Renal pelvis (tissue), 4 donors: Measurements from ENCODE around the gene AQP12A. TPM values are rescaled to one million over a fixed set of nuclear protein-coding genes. Genes with fewer than 3 reads are reported as not detected.
A peak's percentile ranks its signal among the peaks of the same experiment; 100 is the strongest.

ENCODE experiments used
- DNase-seq: peaks from one replicate; pipeline ENCODE4 v3.0.0-alpha.2; 2013
- polyA plus RNA-seq, 3 donors: library from polyadenylated mRNA; unstranded; fragments of 120-200 nt; gene quantifications; one replicate each; pipeline ENCODE4 v1.2.1, GENCODE V29; 2013; ENCODE audit not compliant: insufficient read length in 3 of 3

AQP12A gene
- polyA plus RNA-seq, 3 donors = 0.30 to 0.92 (median 0.33) TPM

DNA sequence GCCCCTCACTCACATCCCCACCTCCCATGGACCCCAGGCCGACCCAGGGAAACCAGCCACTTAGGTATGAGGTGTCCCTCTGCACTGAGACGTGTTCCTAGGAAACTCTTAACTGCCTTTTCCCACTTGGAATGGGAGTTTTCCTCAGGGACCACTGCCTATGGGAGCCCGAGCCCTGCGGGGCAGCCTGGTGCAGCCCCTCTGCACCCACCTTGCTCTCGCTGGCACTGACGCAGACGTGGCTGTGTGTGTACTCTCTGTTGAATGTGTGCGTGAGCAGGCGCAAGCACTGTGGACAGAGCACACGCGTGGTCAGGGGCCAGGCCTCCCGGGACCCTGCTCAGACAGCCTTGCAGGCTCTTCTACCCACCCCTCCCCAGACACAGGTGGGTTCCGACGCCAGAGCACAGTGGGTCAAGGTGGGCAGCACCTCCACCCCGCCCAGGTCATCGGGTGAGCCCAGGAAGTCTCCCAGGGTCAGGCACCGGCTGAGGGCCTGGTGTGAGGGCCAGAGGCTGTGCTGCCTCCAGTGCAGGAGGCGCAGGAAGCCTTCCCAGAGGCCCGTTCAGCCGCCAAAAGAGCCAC is 30.0 kb downstream of the AQP12A start:
- no peak for DNase-seq

- DNase-seq = no peak
Observed at GRCh38 chr2:240722376-240722775, 30.7 kb downstream of the AQP12A start.

DNA sequence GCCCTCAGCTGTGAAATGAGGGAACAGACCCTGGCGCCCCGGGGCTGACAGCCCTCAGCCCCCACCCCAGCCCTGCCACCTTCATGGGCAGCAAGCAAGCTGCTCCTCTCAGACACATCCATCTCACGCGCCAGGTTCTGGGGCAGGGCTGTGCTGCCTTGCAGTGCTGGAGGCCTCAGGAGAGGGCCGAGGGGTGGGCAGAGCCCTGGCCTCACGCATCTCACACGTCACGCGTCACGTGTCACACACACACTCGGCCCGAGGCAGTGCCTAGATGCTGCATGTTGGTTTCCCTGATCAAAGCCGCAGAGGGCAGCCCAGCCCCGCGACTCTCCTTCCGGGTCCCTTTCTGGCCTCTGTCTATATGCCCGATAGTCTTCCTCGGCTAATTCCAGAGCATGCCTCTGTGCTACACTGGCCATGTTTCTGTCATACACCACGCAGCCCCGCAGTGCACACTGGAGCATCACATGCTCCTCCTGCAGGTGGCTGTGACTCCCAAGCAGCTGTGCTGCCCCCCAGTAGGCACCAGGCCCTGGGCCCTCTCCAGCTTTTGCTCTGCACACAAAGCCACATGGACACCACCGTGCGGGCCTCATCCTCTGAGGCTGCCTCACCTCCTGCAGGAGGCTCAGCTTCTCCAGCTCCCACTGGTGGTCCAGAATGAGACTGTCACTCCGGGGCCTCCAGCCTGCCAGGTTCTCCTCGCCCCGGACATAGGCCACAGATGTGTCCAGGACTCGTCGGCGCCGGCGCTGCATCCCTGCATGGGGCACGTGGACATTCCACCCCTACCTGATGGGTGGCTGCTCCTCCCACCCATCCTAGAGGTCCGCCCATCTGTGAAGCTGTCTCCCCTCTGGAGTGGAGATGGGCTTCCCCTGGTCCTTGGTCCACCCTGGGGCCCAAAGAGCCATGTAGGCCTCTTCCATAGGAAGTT is 31.4 kb downstream of the AQP12A start:
- no peak for DNase-seq

GRCh38 chr2:240723851-240724250 is 32.2 kb downstream of the AQP12A start:
- DNase-seq = no peak

DNA sequence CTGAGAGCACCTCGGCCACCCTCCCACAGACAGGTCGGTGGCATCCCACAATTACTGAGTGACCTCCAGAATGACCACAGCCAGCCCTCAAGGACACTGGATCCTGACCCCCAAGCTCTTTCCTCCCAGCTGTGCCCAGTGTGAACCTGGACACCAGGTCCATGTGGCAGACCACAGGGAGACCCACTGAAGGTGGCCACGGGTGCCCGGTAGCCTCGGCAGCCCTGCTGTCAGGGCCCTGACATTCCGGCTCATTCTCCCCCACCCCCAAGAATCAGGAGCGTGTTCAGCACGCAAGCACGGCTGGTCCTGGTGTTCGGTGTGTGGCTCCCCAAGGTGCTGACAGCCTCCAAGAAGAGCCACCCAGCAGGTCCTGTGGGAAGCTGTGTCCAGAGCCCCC is 32.8 kb downstream of the AQP12A start:
- DNase-seq = no peak

DNA sequence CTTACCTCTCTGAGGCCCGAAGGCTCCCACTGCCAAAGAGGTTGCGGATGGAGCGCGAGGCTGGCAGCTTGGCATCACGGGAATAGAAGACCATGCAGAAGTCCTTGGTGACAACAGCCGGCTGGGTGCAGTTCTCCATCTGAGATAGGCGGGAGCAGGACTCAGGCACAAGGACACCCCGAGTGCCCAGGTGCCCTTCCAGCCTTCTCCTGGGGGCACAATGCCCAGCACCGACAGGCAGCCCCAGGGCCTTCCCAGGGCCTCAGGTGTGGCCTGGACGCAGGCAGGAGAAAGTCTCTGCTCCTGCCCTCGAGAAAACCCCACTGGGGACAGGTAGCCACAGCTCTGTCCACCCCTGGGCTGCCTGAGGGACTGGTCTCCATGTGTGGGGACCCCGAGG is 33.6 kb downstream of the AQP12A start:
- no peak for DNase-seq

GRCh38 chr2:240725671-240726070 is 34.0 kb downstream of the AQP12A start:
- no peak for DNase-seq

- DNase-seq = no peak
Observed at GRCh38 chr2:240726876-240727275, 35.2 kb downstream of the AQP12A start.

GRCh38 chr2:240727439-240727838 is 35.8 kb downstream of the AQP12A start:
- DNase-seq = no peak

DNA sequence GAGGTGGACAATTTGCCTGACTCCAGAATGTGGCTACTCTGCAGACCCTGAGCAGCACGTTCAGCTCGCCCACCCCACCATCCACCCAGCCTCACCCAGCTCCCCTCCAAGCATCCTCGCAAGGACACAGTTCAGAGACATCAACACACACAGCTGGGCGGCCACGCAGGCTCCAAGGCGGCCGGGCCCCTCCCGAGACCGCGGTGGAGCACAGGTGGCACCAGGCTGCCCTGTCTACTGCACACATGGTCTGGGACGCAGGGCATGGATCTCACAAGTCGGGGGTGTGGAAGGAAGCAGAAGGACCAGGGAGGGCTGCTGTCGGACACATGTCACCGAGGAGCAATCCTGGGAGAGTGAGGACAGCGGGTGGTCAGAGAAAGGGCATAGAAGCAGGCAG is 36.2 kb downstream of the AQP12A start:
- no peak for DNase-seq

DNA sequence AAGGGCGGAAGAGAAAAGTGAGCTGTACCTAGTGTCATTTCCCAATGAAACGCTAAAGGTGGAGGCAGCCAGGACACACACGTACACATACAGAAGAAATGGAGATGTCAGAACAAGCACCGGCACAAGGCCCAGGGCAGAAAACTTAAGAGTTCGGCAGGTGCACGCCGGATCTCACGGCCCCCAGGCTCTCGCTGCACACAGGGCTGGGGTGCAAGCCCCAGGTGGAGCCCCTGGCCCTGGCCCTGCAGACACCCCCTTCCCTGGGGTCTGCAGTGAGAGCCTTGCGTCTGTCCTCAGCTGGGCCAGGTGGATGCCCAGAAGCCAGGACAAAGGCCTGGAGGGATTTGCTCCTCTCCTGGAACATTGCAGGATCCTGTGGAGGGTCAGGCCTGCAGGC is 36.7 kb downstream of the AQP12A start:
- no peak for DNase-seq

GRCh38 chr2:240728827-240729226 is 37.2 kb downstream of the AQP12A start:
- DNase-seq = no peak

DNA sequence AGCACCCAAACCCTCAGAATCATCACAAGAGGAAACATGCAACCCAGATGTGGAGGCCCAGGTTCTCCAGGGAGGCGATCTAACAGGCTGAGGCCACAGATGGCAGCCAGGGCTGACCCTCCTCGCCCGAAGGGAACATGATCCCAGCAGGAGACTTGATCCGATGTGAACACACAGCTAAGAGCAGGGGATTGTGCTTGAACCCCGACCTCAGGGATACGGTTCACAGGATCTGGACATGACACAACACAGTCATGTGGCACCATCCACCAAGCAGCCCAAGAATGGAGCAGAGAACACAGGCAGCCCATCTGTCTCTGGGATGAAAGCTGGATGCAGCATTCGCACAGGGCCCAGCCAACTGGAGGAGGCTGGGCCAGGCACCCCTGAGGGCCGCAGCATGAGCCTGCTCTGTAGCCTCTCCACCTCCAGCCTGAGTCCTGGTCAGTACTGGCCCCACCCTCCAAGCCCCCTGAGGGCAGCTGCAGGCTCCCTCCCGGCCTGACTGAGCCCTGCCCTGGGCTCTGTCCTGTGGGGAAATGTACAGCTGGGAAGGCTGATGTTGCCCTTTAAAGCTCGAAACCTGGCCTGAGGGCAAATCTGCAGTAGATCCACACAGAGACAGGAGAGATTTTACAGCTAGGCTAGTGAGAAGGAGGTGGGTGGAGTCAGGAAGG is 39.0 kb downstream of the AQP12A start:
- peak; percentile 15 for DNase-seq

DNA sequence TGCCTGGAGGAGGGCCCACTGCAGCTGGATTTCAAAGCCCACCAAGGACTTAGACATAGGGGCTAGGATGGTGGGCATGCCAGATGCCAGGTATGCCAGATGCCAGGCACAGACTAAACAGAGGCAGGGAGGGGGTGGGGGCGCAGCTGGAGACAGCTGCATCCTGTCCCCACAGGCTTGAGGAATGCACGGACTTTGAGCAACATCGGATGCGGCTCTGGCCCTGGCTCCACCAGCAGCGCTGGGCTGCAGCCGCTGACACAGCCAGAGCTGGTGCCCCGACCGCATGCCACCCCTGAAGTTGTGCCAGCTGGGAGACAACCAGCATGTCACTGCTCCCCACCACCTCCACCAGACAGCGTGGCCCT is 39.5 kb downstream of the AQP12A start:
- DNase-seq = no peak

DNA sequence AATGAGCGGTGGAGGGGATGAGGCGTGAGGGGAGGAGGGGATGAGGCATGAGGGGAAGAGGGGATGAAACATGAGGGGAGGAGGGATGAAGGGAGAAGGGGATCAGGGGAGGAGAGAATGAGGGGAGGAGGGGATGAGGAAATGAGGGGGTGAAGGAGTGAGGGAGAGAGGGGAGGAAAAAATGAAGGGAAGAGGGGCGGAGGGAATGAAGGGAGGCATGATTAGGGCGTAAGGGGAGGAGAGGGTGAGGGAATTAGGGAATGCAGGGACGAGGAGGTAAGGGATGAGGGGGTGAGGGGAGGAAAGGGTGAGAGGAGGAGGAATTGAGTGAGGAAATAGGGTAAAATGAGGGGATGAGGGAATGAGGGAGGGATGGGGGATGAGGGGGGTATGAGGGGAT is 40.5 kb downstream of the AQP12A start:
- no peak for DNase-seq

GRCh38 chr2:240732911-240733622 is 41.4 kb downstream of the AQP12A start:
- DNase-seq = no peak

GRCh38 chr2:240733803-240734495 is 42.3 kb downstream of the AQP12A start:
- DNase-seq = no peak

- no peak for DNase-seq
Observed at GRCh38 chr2:240734756-240735155, 43.1 kb downstream of the AQP12A start.

DNA sequence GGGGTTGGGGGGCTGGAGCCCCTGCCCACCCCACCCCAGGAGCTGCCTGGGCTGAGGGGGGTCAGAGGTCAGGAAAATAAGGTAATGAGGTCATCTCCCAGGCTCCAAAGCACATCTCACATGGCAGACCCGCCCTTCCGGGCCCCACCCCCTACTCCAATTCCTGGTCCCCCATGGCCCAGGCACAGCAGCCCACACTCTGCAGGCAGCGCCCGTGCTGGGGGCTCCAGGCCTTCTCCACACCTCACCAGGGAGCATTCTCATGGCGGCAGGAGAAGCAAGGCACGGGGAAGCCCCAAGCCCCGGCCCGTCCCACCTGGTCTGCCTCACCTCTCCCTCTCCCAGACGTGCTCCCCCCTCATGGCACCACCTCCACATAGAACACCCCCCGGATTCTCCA is 43.8 kb downstream of the AQP12A start:
- no peak for DNase-seq

GRCh38 chr2:240736281-240737250 is 44.9 kb downstream of the AQP12A start:
- no peak for DNase-seq
